Body of pancreas (tissue), 4 donors: ENCODE measurements around the gene LIPM. TPM values are rescaled to one million over a fixed set of nuclear protein-coding genes. Genes with fewer than 3 reads are reported as not detected.
A peak's percentile ranks its signal among the peaks of the same experiment; 100 is the strongest.
"Not testable (repeated sequence)": the region's sequence is repeated elsewhere in the genome, so short reads cannot be mapped to it uniquely, and the experiment has no call there.

Experiments used
- ATAC-seq: fragments of 150-250 bp; one replicate; pipeline ENCODE4 v1.9.1; 2016
- DNase-seq, 4 donors: peaks; one replicate each; pipeline ENCODE4 v3.0.0-alpha.2; 2019
- H3K27ac ChIP-seq, 4 donors: fragments of 200-600 bp; sonication (generic); 1 replicate in 3 of 4; 2 replicates in 1 of 4; pipeline versions ENCODE4 v1.5.1 to v1.6.1; 2016 to 2019; ENCODE audit warnings: mild to moderate bottlenecking in 1 of 4, mixed read lengths in 1 of 4, moderate library complexity in 1 of 4
- H3K27me3 ChIP-seq, 2 donors: fragments of 200-600 bp; sonication (generic); one replicate each; pipeline ENCODE4 v1.6.0; 2016; ENCODE audit warnings: mild to moderate bottlenecking in 1 of 2
- H3K36me3 ChIP-seq, 2 donors: fragments of 200-600 bp; sonication (generic); replicated peaks in 1 of 2; 2 replicates each; pipeline ENCODE4 v1.5.1; 2016; ENCODE audit warnings: low read depth in 2 of 2; ENCODE audit not compliant: insufficient read depth in 1 of 2
- H3K4me1 ChIP-seq: fragments of 200-600 bp; sonication (generic); one replicate; pipeline ENCODE4 v1.6.0; 2016
- H3K4me3 ChIP-seq, 2 donors: fragments of 200-600 bp; sonication (generic); 1 replicate in 1 of 2; 2 replicates in 1 of 2; pipeline ENCODE4 v1.5.1; 2016 to 2019
- H3K9me3 ChIP-seq, 3 donors: fragments of 200-600 bp; sonication (generic); 1 replicate in 2 of 3; 2 replicates in 1 of 3; pipeline ENCODE4 v1.5.1; 2016
- CTCF ChIP-seq, 7 experiments: fragments of 450-650 bp in 4 of 7; fragments of 200-600 bp in 3 of 7; sonication (generic) in 3 of 7; IDR thresholded peaks; one replicate each; pipeline ENCODE4 v1.5.1; 2016 to 2019; ENCODE audit warnings: antibody characterized with exemption in 7 of 7
- POLR2A ChIP-seq, 3 donors: fragments of 450-650 bp; IDR thresholded peaks; one replicate each; pipeline ENCODE4 v1.6.1; 2016; ENCODE audit warnings: antibody characterized with exemption in 3 of 3, mild to moderate bottlenecking in 2 of 3
- WGBS, 2 donors: methylation state at CpG; one replicate each; pipeline ENCODE4 v1.1.5; 2017; 5-methylcytosine and 5-hydroxymethylcytosine counted together
- intact Hi-C: fragments of 100-400 bp; cut with DNase I; formaldehyde crosslinking; loops from one replicate; pipeline ENCODE4 v1.15.1; 2023
- total RNA-seq, 2 donors: library from RNA; depleted of rRNA; stranded (reverse); fragments of >200 nt; gene quantifications; one replicate each; pipeline ENCODE4 v1.1.0, GENCODE V29; 2016

LIPM gene
- total RNA-seq, 2 donors from 2014 or later = not detected

GRCh38 chr10:88835910-88836221 lies 33.3 kb downstream of the LIPM start:
- TF ChIP-seq POLR2A (IDR thresholded peaks at IDR 0.05) (no peak), CTCF (IDR thresholded peaks at IDR 0.05) (no peak)
- H3K27ac ChIP-seq = no peak overlapping the region
- no peaks in the 10 kb centered on the region for H3K9me3 ChIP-seq
- H3K36me3 ChIP-seq = no peaks in the 10 kb centered on the region
- intact Hi-C loops = loop anchor here (5.0 kb wide), 1 partner anchor 96 kb away; no protein-coding TSS in a partner anchor
- H3K27me3 ChIP-seq = no peaks in the 10 kb centered on the region
- DNase-seq (no peak), ATAC-seq (no peak)
- peaks cover 20% of the 10 kb centered on the region for H3K4me1 ChIP-seq
- H3K4me3 ChIP-seq = no peak overlapping the region
- WGBS, 2 donors = 12% methylated on average over 2 of the region's 2 CpGs

GRCh38 chr10:88837632-88838031 lies 35.1 kb downstream of the LIPM start:
- peaks cover 29% of the 10 kb centered on the region for H3K4me1 ChIP-seq
- intact Hi-C loops = loop anchor here (5.0 kb wide), 1 partner anchor 95 kb away; no protein-coding TSS in a partner anchor
- ATAC-seq, H3K36me3 ChIP-seq, H3K27me3 ChIP-seq, H3K9me3 ChIP-seq, H3K27ac ChIP-seq, H3K4me3 ChIP-seq, DNase-seq: not testable (repeated sequence)

GRCh38 chr10:88838766-88839350 lies 36.3 kb downstream of the LIPM start:
- H3K4me1 ChIP-seq = peaks cover 29% of the 10 kb centered on the region
- no peaks in the 10 kb centered on the region for H3K9me3 ChIP-seq
- no peak for DNase-seq
- H3K4me3 ChIP-seq = no peak overlapping the region
- TF ChIP-seq CTCF (IDR thresholded peaks at IDR 0.05) (no peak), POLR2A (IDR thresholded peaks at IDR 0.05) (no peak)
- H3K36me3 ChIP-seq = no peaks in the 10 kb centered on the region
- intact Hi-C loops = loop anchor here (5.0 kb wide), 1 partner anchor 93 kb away; no protein-coding TSS in a partner anchor
- H3K27ac ChIP-seq = no peak overlapping the region
- WGBS, 2 donors = 92 to 93% methylated on average over 5 of the region's 5 CpGs
- ATAC-seq = no peak
- H3K27me3 ChIP-seq = no peaks in the 10 kb centered on the region

- Histone ChIP-seq H3K36me3 (no peaks in the 10 kb centered on the region), H3K9me3 (no peaks in the 10 kb centered on the region), H3K4me1 (peaks cover 29% of the 10 kb centered on the region), H3K27me3 (no peaks in the 10 kb centered on the region), H3K27ac (peak overlapping the region in 3 of 4 donors; percentile 54 to 74 (median 73)), H3K4me3 (no peak overlapping the region)
- WGBS, 2 donors = 14 to 20% methylated on average over 3 of the region's 3 CpGs
- DNase-seq (peak in 1 of 4 donors; percentile 10), ATAC-seq (peak; percentile 84)
- intact Hi-C loops = no loop called here
- TF ChIP-seq POLR2A (IDR thresholded peaks at IDR 0.05) (no peak), CTCF (IDR thresholded peaks at IDR 0.05) (no peak)
Observed at GRCh38 chr10:88840104-88840503, 37.6 kb downstream of the LIPM start.

- no peaks in the 10 kb centered on the region for H3K9me3 ChIP-seq
- intact Hi-C loops = no loop called here
- ATAC-seq (peak; percentile 61), DNase-seq (peak in 3 of 4 donors; percentile 17 to 38 (median 34))
- no peak for TF ChIP-seq POLR2A (IDR thresholded peaks at IDR 0.05)
- no peak for TF ChIP-seq CTCF (IDR thresholded peaks at IDR 0.05)
- H3K27me3 ChIP-seq = no peaks in the 10 kb centered on the region
- H3K27ac ChIP-seq = peak overlapping the region; percentile 42 to 74 (median 64)
- no peaks in the 10 kb centered on the region for H3K36me3 ChIP-seq
- no peak overlapping the region for H3K4me3 ChIP-seq
- 62 to 73% methylated on average over 5 of the region's 5 CpGs for WGBS, 2 donors
- H3K4me1 ChIP-seq = peaks cover 29% of the 10 kb centered on the region
Observed at GRCh38 chr10:88840881-88841280, 38.4 kb downstream of the LIPM start.
